MM.1S (cell line): ENCODE data around the gene RSL1D1.

Experiments used
- DNase-seq: peaks from one replicate; pipeline ENCODE4 v3.0.0-alpha.2; 2015
- H2AFZ ChIP-seq: fragments of 300-600 bp; sonication (generic); 2 replicates; pipeline ENCODE4 v1.6.0; 2016; ENCODE audit warnings: antibody characterized with exemption, low read length
- H3F3A ChIP-seq: fragments of 300-600 bp; sonication (generic); 2 replicates; pipeline ENCODE4 v1.6.1; 2016; ENCODE audit warnings: mild to moderate bottlenecking, antibody characterized with exemption, low read length, moderate library complexity, mixed read lengths; ENCODE audit not compliant: insufficient read depth
- H3K27ac ChIP-seq: fragments of 300-600 bp; sonication (generic); 2 replicates; pipeline ENCODE4 v1.5.1; 2016; ENCODE audit warnings: mild to moderate bottlenecking, low read length
- H3K27me3 ChIP-seq: fragments of 300-600 bp; sonication (generic); replicated peaks from 2 replicates; pipeline ENCODE4 v1.6.0; 2016; ENCODE audit warnings: low read length; ENCODE audit not compliant: insufficient read depth
- H3K36me3 ChIP-seq: fragments of 300-600 bp; sonication (generic); replicated peaks from 2 replicates; pipeline ENCODE4 v1.6.1; 2016; ENCODE audit warnings: mild to moderate bottlenecking, low read length, mixed read lengths; ENCODE audit not compliant: insufficient read depth
- H3K4me1 ChIP-seq: fragments of 300-600 bp; sonication (generic); 2 replicates; pipeline ENCODE4 v1.6.1; 2016; ENCODE audit warnings: low read length, mixed read lengths
- H3K4me2 ChIP-seq: fragments of 300-600 bp; sonication (generic); 2 replicates; pipeline ENCODE4 v1.6.0; 2016; ENCODE audit warnings: low read depth, low read length
- H3K4me3 ChIP-seq: fragments of 300-600 bp; sonication (generic); 2 replicates; pipeline ENCODE4 v1.5.1; 2016; ENCODE audit warnings: low read length, mixed read lengths
- H3K79me2 ChIP-seq: fragments of 300-600 bp; sonication (generic); 2 replicates; pipeline ENCODE4 v1.6.1; 2016; ENCODE audit warnings: mixed run types, low read length, mixed read lengths
- H3K9ac ChIP-seq: fragments of 300-600 bp; sonication (generic); 2 replicates; pipeline ENCODE4 v1.6.1; 2016; ENCODE audit warnings: low read length, mixed read lengths
- H3K9me2 ChIP-seq: fragments of 300-600 bp; sonication (generic); replicated peaks from 2 replicates; pipeline ENCODE4 v1.6.1; 2016; ENCODE audit warnings: mild to moderate bottlenecking, low read length, mixed read lengths; ENCODE audit not compliant: insufficient read depth
- H3K9me3 ChIP-seq: fragments of 300-600 bp; sonication (generic); replicated peaks from 2 replicates; pipeline ENCODE4 v1.6.1; 2016; ENCODE audit warnings: mild to moderate bottlenecking, low read length, mixed read lengths; ENCODE audit not compliant: insufficient read depth
- H4K20me1 ChIP-seq: fragments of 300-600 bp; sonication (generic); 2 replicates; pipeline ENCODE4 v1.6.1; 2016; ENCODE audit warnings: mild to moderate bottlenecking, low read length, moderate library complexity, mixed read lengths; ENCODE audit not compliant: insufficient read depth
- CTCF ChIP-seq: fragments of 300-600 bp; sonication (generic); IDR thresholded peaks from 2 replicates; pipeline ENCODE4 v1.5.1; 2016; ENCODE audit warnings: antibody characterized with exemption, low read length, mixed read lengths
- EZH2 ChIP-seq: fragments of 300-600 bp; sonication (generic); optimal IDR thresholded peaks from 2 replicates; pipeline ENCODE3; 2017; ENCODE audit warnings: low read depth, mild to moderate bottlenecking, antibody characterized with exemption, low read length, mixed read lengths
- EZH2phosphoT487 ChIP-seq: fragments of 300-600 bp; sonication (generic); IDR thresholded peaks from 2 replicates; pipeline ENCODE4 v1.6.1; 2018; ENCODE audit warnings: antibody characterized with exemption, low read length

The RSL1D1 gene

GRCh38 chr16:11800382-11800718 is 51.0 kb downstream of the RSL1D1 start:
- Histone ChIP-seq H3K4me2 (no peak overlapping the region), H3K9ac (no peak overlapping the region), H3K79me2 (peaks cover 42% of the 10 kb centered on the region), H3K27me3 (no peaks in the 10 kb centered on the region), H2AFZ (no peak overlapping the region), H3K4me3 (no peak overlapping the region), H3K4me1 (peaks cover 9% of the 10 kb centered on the region), H3K9me3 (no peaks in the 10 kb centered on the region), H3K36me3 (no peaks in the 10 kb centered on the region), H3F3A (peaks cover 11% of the 10 kb centered on the region), H4K20me1 (no peaks in the 10 kb centered on the region), H3K9me2 (no peaks in the 10 kb centered on the region), H3K27ac (no peak overlapping the region)
- DNase-seq = no peak
- TF ChIP-seq EZH2phosphoT487 = no peak
- no peak for TF ChIP-seq CTCF
- TF ChIP-seq EZH2 = no peak

- no peak overlapping the region for H3K4me3 ChIP-seq
- no peaks in the 10 kb centered on the region for H3K27me3 ChIP-seq
- no peak overlapping the region for H2AFZ ChIP-seq
- peaks cover 11% of the 10 kb centered on the region for H3F3A ChIP-seq
- peaks cover 48% of the 10 kb centered on the region for H3K79me2 ChIP-seq
- H3K9me3 ChIP-seq = no peaks in the 10 kb centered on the region
- no peak overlapping the region for H3K27ac ChIP-seq
- TF ChIP-seq EZH2phosphoT487 (no peak), EZH2 (no peak), CTCF (no peak)
- no peaks in the 10 kb centered on the region for H3K36me3 ChIP-seq
- no peaks in the 10 kb centered on the region for H3K9me2 ChIP-seq
- no peaks in the 10 kb centered on the region for H4K20me1 ChIP-seq
- H3K4me1 ChIP-seq = peaks cover 9% of the 10 kb centered on the region
- no peak overlapping the region for H3K9ac ChIP-seq
- no peak overlapping the region for H3K4me2 ChIP-seq
- no peak for DNase-seq
These were observed 51.6 kb downstream of the RSL1D1 start for GRCh38 chr16:11799509-11800381.

- no peaks in the 10 kb centered on the region for H3K9me2 ChIP-seq
- peaks cover 56% of the 10 kb centered on the region for H3K79me2 ChIP-seq
- H3K36me3 ChIP-seq = no peaks in the 10 kb centered on the region; the same call in 1 of the 2 replicates
- no peak overlapping the region for H3K4me2 ChIP-seq
- no peak for DNase-seq
- H3K9me3 ChIP-seq = no peaks in the 10 kb centered on the region
- TF ChIP-seq CTCF (no peak), EZH2phosphoT487 (no peak), EZH2 (no peak)
- no peak overlapping the region for H3K4me3 ChIP-seq
- no peaks in the 10 kb centered on the region for H3K27me3 ChIP-seq
- peaks cover 13% of the 10 kb centered on the region for H3F3A ChIP-seq
- H3K27ac ChIP-seq = no peak overlapping the region
- H3K9ac ChIP-seq = no peak overlapping the region
- no peak overlapping the region for H2AFZ ChIP-seq
- H4K20me1 ChIP-seq = peaks cover 1% of the 10 kb centered on the region; the same call in 1 of the 2 replicates
- peaks cover 11% of the 10 kb centered on the region for H3K4me1 ChIP-seq
These were observed 52.3 kb downstream of the RSL1D1 start for GRCh38 chr16:11799017-11799381.
